HL-60 (cell line): Measurements from ENCODE around the gene OTOA.
"Not testable (repeated sequence)": the region's sequence is repeated elsewhere in the genome, so short reads cannot be mapped to it uniquely, and the experiment has no call there.

Experiments used
- GABPA ChIP-seq: IDR thresholded peaks from 2 replicates; pipeline ENCODE4 v1.6.1; 2012; ENCODE audit warnings: low read depth
- POLR2AphosphoS5 ChIP-seq: IDR thresholded peaks from 2 replicates; pipeline ENCODE4 v1.6.1; 2012; ENCODE audit warnings: low read depth
- TF ChIP-seq, protein P1 (sequence below): IDR thresholded peaks from one replicate; pipeline ENCODE4 v1.5.1; 2011; ENCODE audit warnings: low read length, control low read depth, inconsistent platforms; ENCODE audit not compliant: insufficient read depth
- TF ChIP-seq, protein P2 (sequence below): IDR thresholded peaks from 2 replicates; pipeline ENCODE4 v1.6.1; 2012; ENCODE audit warnings: low read depth; ENCODE audit not compliant: insufficient replicate concordance

DNA sequence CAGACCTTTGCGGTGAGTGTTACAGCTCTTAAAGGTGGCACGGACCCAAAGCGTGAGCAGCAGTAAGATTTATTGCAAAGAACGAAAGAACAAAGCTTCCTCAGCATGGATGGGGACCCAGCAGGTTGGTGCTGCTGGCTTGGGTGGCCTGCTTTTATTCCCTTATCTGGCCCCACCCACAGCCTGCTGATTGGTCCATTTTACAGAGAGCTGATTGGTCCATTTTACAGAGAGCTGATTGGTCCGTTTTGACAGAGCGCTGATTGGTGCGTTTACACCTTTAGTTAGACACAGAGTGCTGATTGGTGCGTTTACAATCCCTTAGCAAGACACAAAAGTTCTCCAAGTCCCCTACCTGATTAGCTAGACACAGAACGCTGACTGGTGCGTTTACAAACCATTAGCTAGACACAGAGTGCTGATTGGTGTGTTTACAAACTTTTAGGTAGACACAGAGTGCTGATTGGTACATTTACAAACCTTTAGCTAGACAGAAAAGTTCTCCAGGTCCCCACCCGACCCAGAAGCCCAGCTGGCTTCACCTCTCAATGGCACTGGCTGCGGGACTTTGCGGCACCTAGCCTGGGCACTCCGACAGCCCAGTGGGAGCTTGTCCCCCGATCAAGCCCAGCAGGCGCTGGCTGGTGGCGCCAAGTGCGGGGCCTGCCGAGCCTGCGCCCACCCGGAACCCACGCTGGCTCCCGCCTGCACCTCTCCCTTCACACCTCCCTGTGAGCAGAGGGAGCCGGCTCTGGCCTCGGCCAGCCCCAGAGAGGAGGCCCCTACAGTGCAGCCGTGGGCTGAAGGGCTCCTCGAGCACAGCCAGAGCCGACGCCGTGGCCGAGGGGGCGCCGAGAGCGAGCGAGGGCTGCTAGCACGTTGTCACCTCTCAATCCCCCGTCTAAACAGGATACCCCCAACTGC, 33.9 kb upstream of the OTOA start:
- TF ChIP-seq, protein P1, sequence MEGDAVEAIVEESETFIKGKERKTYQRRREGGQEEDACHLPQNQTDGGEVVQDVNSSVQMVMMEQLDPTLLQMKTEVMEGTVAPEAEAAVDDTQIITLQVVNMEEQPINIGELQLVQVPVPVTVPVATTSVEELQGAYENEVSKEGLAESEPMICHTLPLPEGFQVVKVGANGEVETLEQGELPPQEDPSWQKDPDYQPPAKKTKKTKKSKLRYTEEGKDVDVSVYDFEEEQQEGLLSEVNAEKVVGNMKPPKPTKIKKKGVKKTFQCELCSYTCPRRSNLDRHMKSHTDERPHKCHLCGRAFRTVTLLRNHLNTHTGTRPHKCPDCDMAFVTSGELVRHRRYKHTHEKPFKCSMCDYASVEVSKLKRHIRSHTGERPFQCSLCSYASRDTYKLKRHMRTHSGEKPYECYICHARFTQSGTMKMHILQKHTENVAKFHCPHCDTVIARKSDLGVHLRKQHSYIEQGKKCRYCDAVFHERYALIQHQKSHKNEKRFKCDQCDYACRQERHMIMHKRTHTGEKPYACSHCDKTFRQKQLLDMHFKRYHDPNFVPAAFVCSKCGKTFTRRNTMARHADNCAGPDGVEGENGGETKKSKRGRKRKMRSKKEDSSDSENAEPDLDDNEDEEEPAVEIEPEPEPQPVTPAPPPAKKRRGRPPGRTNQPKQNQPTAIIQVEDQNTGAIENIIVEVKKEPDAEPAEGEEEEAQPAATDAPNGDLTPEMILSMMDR, result not testable (repeated sequence)
- TF ChIP-seq, protein P2, sequence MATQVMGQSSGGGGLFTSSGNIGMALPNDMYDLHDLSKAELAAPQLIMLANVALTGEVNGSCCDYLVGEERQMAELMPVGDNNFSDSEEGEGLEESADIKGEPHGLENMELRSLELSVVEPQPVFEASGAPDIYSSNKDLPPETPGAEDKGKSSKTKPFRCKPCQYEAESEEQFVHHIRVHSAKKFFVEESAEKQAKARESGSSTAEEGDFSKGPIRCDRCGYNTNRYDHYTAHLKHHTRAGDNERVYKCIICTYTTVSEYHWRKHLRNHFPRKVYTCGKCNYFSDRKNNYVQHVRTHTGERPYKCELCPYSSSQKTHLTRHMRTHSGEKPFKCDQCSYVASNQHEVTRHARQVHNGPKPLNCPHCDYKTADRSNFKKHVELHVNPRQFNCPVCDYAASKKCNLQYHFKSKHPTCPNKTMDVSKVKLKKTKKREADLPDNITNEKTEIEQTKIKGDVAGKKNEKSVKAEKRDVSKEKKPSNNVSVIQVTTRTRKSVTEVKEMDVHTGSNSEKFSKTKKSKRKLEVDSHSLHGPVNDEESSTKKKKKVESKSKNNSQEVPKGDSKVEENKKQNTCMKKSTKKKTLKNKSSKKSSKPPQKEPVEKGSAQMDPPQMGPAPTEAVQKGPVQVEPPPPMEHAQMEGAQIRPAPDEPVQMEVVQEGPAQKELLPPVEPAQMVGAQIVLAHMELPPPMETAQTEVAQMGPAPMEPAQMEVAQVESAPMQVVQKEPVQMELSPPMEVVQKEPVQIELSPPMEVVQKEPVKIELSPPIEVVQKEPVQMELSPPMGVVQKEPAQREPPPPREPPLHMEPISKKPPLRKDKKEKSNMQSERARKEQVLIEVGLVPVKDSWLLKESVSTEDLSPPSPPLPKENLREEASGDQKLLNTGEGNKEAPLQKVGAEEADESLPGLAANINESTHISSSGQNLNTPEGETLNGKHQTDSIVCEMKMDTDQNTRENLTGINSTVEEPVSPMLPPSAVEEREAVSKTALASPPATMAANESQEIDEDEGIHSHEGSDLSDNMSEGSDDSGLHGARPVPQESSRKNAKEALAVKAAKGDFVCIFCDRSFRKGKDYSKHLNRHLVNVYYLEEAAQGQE, result not testable (repeated sequence)
- TF ChIP-seq GABPA, POLR2AphosphoS5: not testable (repeated sequence)
